PC-3 (cell line): ENCODE results near the gene ZFX. TPM values are rescaled to one million over a fixed set of nuclear protein-coding genes. Genes with fewer than 3 reads are reported as not detected.

Source experiments
- ATAC-seq: fragments of 200-7000 bp; cut with Tn5 transposase; 2 replicates; pipeline ENCODE4 v1.9.1; 2020; ENCODE audit warnings: mild to moderate bottlenecking, moderate library complexity
- BruUV-seq: library from RNA; stranded (reverse); fragments of 400-500 nt; replicated peaks from 2 replicates; lab custom pipeline; 2021; lab: Mats Ljungman, UMichigan
- CTCF ChIA-PET: fragments of 300-600 bp; sonication (Branson Sonifier 250); formaldehyde crosslinking; loops from one replicate; lab custom pipeline; 2022; ENCODE audit warnings: antibody characterized with exemption; lab: Charles Lee
- POLR2A ChIA-PET: fragments of 300-600 bp; sonication (Branson Sonifier 250); formaldehyde crosslinking; loops from one replicate; lab custom pipeline; 2022; ENCODE audit warnings: antibody characterized with exemption; ENCODE audit not compliant: unreplicated experiment; lab: Charles Lee
- DNase-seq: peaks from one replicate; pipeline ENCODE4 v3.0.0-alpha.2; 2015
- H2AFZ ChIP-seq: fragments of 300-600 bp; sonication (generic); 2 replicates; pipeline ENCODE4 v1.6.0; 2016; ENCODE audit warnings: antibody characterized with exemption, low read length
- H3F3A ChIP-seq: fragments of 300-600 bp; sonication (generic); one replicate; pipeline ENCODE4 v1.6.0; 2017; ENCODE audit warnings: antibody characterized with exemption, low read length, control low read depth, mild to moderate bottlenecking; ENCODE audit not compliant: unreplicated experiment
- H3K27ac ChIP-seq: fragments of 300-600 bp; sonication (generic); 2 replicates; pipeline ENCODE4 v1.5.1; 2016; ENCODE audit warnings: mild to moderate bottlenecking, low read length
- H3K27me3 ChIP-seq: fragments of 300-600 bp; sonication (generic); 2 replicates; pipeline ENCODE4 v1.6.1; 2016; ENCODE audit warnings: low read length, mixed read lengths
- H3K36me3 ChIP-seq: fragments of 300-600 bp; sonication (generic); 2 replicates; pipeline ENCODE4 v1.6.1; 2016; ENCODE audit warnings: low read depth, mixed run types, low read length, mixed read lengths
- H3K4me1 ChIP-seq: fragments of 300-600 bp; sonication (generic); 2 replicates; pipeline ENCODE4 v1.5.1; 2016; ENCODE audit warnings: low read length; ENCODE audit not compliant: insufficient read depth
- H3K4me2 ChIP-seq: fragments of 300-600 bp; sonication (generic); 2 replicates; pipeline ENCODE4 v1.6.0; 2016; ENCODE audit warnings: low read length
- H3K4me3 ChIP-seq: fragments of 300-600 bp; sonication (generic); 2 replicates; pipeline ENCODE4 v1.5.1; 2016; ENCODE audit warnings: mild to moderate bottlenecking, low read length, mixed read lengths
- H3K79me2 ChIP-seq: fragments of 300-600 bp; sonication (generic); 2 replicates; pipeline ENCODE4 v1.6.1; 2017; ENCODE audit warnings: low read length, mixed read lengths
- H3K9ac ChIP-seq: fragments of 300-600 bp; sonication (generic); 2 replicates; pipeline ENCODE4 v1.6.0; 2016; ENCODE audit warnings: mild to moderate bottlenecking, low read length
- H3K9me2 ChIP-seq: fragments of 300-600 bp; sonication (generic); replicated peaks from 2 replicates; pipeline ENCODE4 v1.6.1; 2016; ENCODE audit warnings: mixed run types, low read length, mixed read lengths
- H3K9me3 ChIP-seq: fragments of 300-600 bp; sonication (generic); 2 replicates; pipeline ENCODE4 v1.6.1; 2016; ENCODE audit warnings: low read length, mixed read lengths
- H4K20me1 ChIP-seq: fragments of 300-600 bp; sonication (generic); 2 replicates; pipeline ENCODE4 v1.6.1; 2016; ENCODE audit warnings: low read length, mixed read lengths
- EZH2 ChIP-seq: fragments of 300-600 bp; sonication (generic); IDR thresholded peaks from one replicate; pipeline ENCODE4 v1.6.1; 2017; ENCODE audit warnings: antibody characterized with exemption, mild to moderate bottlenecking, low read length; ENCODE audit not compliant: unreplicated experiment
- EZH2phosphoT487 ChIP-seq: fragments of 300-600 bp; sonication (generic); IDR thresholded peaks from 2 replicates; pipeline ENCODE4 v1.6.1; 2018; ENCODE audit warnings: mild to moderate bottlenecking, antibody characterized with exemption, low read length, borderline replicate concordance
- intact Hi-C: fragments of 100-400 bp; cut with micrococcal nuclease; formaldehyde crosslinking; loops from 2 replicates; pipeline ENCODE4 v1.9.0; 2023
- total RNA-seq: library from RNA; depleted of rRNA; stranded (reverse); fragments of >200 nt; gene quantifications from 2 replicates; pipeline ENCODE4 v1.2.3, GENCODE V29; 2014
- TF ChIP-seq, protein P1 (sequence below): fragments of 300-600 bp; sonication (generic); conservative IDR thresholded peaks from 2 replicates; pipeline ENCODE4 v1.5.1; 2017; ENCODE audit warnings: antibody characterized with exemption, low read depth, mild to moderate bottlenecking, low read length

The ZFX gene
- total RNA-seq, 1 experiment from 2014 or later: 21.0 TPM

DNA sequence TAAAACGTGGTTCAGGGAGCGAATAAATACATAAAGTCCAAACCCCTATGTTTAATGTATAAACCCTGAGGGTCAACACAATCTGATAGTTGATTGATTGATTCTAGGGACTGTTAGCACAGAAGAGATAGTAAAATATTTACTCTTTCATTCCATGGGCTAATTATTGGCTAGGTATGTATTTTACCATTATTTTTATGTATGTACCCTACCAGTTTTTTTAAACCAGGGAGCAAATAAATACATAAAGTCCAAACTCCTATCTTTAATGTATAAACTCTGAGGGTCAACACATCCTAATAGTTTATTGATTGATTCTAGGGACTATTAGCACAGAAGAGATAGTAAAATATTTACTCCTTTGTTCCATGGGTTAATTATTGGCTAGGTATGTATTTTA, 40.0 kb downstream of the ZFX start:
- DNase-seq (no peak), ATAC-seq (no peak)
- Histone ChIP-seq H3K27me3 (no peaks in the 10 kb centered on the region), H3K79me2 (peaks cover 96% of the 10 kb centered on the region), H3K9me3 (no peaks in the 10 kb centered on the region), H3K9me2 (no peaks in the 10 kb centered on the region), H3K9ac (no peak overlapping the region), H3K27ac (no peak overlapping the region), H3K36me3 (no peaks in the 10 kb centered on the region; the same call in 1 of the 2 replicates), H3K4me2 (no peak overlapping the region), H3K4me1 (no peaks in the 10 kb centered on the region), H4K20me1 (peaks cover 22% of the 10 kb centered on the region; the same call in 1 of the 2 replicates), H3F3A (peaks cover 6% of the 10 kb centered on the region), H3K4me3 (no peak overlapping the region), H2AFZ (no peak overlapping the region)
- POLR2A ChIA-PET: no interaction called here
- CTCF ChIA-PET: no interaction called here
- no TSS peak for BruUV-seq
- intact Hi-C loops: no loop called here
- TF ChIP-seq, protein P1, sequence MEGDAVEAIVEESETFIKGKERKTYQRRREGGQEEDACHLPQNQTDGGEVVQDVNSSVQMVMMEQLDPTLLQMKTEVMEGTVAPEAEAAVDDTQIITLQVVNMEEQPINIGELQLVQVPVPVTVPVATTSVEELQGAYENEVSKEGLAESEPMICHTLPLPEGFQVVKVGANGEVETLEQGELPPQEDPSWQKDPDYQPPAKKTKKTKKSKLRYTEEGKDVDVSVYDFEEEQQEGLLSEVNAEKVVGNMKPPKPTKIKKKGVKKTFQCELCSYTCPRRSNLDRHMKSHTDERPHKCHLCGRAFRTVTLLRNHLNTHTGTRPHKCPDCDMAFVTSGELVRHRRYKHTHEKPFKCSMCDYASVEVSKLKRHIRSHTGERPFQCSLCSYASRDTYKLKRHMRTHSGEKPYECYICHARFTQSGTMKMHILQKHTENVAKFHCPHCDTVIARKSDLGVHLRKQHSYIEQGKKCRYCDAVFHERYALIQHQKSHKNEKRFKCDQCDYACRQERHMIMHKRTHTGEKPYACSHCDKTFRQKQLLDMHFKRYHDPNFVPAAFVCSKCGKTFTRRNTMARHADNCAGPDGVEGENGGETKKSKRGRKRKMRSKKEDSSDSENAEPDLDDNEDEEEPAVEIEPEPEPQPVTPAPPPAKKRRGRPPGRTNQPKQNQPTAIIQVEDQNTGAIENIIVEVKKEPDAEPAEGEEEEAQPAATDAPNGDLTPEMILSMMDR: no peak
- TF ChIP-seq EZH2phosphoT487: no peak
- no peak for TF ChIP-seq EZH2

DNA sequence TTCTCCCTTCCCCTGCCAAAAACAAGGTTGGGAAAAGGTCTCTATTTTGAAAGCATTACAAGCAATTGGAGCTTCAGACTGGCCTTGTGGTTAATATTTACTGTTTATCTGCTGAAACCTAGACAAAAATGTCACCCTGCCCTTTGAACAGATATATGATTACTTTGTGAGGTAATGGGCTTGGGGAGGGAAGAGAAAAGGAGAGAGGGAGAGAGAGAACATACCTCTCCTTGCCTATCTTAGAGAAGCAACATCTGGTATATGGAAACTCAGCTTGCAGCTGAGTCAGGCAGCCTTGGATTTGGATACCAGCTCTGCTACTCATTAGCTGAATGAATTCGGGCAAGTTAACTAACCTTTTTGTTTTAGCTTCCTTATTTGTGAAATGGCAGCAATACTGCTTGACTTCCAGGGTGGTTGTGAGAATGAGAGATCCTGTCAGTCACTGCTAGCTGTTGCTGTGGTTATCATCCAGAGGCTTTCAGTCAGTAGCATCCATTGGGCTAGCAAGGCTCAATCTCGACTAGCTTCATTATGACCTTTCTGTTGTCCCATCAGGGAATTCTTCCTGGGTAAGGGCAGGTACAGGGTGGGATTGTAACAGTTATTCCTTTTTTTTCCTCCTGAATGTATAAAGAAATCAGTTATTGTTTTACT, 41.1 kb downstream of the ZFX start:
- no peaks in the 10 kb centered on the region for H3K4me1 ChIP-seq
- H4K20me1 ChIP-seq: peaks cover 22% of the 10 kb centered on the region; the same call in 1 of the 2 replicates

More for the DNA sequence above, 41.1 kb downstream of the ZFX start:
- Histone ChIP-seq H3F3A (peaks cover 6% of the 10 kb centered on the region), H2AFZ (no peak overlapping the region), H3K9ac (no peak overlapping the region), H3K9me2 (no peaks in the 10 kb centered on the region), H3K27me3 (no peaks in the 10 kb centered on the region), H3K4me2 (no peak overlapping the region), H3K36me3 (no peaks in the 10 kb centered on the region; the same call in 1 of the 2 replicates), H3K9me3 (no peaks in the 10 kb centered on the region), H3K27ac (no peak overlapping the region), H3K79me2 (peaks cover 96% of the 10 kb centered on the region), H3K4me3 (no peak overlapping the region)
- ATAC-seq: no peak
- BruUV-seq: no TSS peak
- ChIA-PET POLR2A (no interaction called here), CTCF (no interaction called here)
- no peak for TF ChIP-seq EZH2phosphoT487
- TF ChIP-seq, protein P1: no peak
- no peak for TF ChIP-seq EZH2
- intact Hi-C loops: no loop called here
- no peak for DNase-seq
